Measurements from ENCODE around the gene CD177. TPM values are rescaled to one million over a fixed set of nuclear protein-coding genes. Genes with fewer than 3 reads are reported as not detected.
"Not testable (repeated sequence)": the region's sequence is repeated elsewhere in the genome, so short reads cannot be mapped to it uniquely, and the experiment has no call there.

Gene CD177
- total RNA-seq, 1 donor from 2014 or later: 0.38 TPM

DNA sequence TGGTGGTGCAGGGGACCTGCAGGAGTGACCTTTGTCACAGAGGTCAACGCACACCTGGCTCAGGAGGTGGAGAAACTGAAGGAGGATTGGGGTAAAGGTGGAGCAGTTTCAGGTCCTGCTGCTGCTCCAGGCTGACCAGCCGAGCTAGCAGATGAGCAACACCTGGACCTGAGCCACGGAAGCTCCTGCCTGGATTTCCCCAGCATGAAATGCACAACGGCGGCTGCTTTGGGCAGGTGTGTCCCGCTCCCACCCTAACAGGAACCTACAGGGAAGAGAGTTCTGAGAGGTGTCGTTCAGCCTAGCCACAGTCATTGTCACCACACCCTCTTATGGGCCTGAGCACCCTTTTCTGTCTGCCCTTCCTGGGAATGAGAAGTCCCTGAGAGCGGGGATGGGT lies 15.7 kb upstream of the CD177 start:
- Mint-ChIP-seq H3K9me3 (ENCODE audit: unreplicated experiment) (peaks cover 9% of the 10 kb centered on the region), H3K4me3 (ENCODE audit: unreplicated experiment) (no peak overlapping the region), H3K27me3 (ENCODE audit: unreplicated experiment) (peaks cover 3% of the 10 kb centered on the region), H3K36me3 (ENCODE audit: low read depth, unreplicated experiment) (peaks cover 11% of the 10 kb centered on the region), H3K4me1 (ENCODE audit: unreplicated experiment) (no peaks in the 10 kb centered on the region), H3K27ac (ENCODE audit: unreplicated experiment) (no peak overlapping the region)
- DNase-seq (ENCODE audit: low spot score): no peak
- TF ChIP-seq, protein P1, sequence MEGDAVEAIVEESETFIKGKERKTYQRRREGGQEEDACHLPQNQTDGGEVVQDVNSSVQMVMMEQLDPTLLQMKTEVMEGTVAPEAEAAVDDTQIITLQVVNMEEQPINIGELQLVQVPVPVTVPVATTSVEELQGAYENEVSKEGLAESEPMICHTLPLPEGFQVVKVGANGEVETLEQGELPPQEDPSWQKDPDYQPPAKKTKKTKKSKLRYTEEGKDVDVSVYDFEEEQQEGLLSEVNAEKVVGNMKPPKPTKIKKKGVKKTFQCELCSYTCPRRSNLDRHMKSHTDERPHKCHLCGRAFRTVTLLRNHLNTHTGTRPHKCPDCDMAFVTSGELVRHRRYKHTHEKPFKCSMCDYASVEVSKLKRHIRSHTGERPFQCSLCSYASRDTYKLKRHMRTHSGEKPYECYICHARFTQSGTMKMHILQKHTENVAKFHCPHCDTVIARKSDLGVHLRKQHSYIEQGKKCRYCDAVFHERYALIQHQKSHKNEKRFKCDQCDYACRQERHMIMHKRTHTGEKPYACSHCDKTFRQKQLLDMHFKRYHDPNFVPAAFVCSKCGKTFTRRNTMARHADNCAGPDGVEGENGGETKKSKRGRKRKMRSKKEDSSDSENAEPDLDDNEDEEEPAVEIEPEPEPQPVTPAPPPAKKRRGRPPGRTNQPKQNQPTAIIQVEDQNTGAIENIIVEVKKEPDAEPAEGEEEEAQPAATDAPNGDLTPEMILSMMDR (IDR thresholded peaks at IDR 0.05; ENCODE audit: unreplicated experiment): no peak

DNA sequence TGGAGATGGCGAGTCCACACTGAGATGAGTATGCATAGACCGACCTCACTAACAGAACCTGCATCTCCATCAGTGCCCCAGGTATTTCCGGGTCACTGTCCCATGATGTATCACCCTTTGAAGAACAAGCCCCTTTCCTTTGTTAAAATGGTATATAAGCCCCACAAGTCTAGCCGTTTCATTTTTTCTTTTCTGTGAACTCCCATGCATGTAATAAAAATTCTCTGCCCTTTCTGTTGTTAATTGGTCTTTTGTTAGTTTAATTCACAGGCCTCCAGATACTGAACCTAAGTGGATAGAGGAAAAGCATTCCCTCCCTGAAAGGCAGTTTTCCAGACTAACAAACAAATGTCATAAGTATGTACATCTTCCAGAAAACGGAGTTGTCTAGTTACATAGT lies 15.0 kb upstream of the CD177 start:
- no peak for DNase-seq (ENCODE audit: low spot score)
- Mint-ChIP-seq H3K4me3 (ENCODE audit: unreplicated experiment) (no peak overlapping the region), H3K9me3 (ENCODE audit: unreplicated experiment) (peaks cover 9% of the 10 kb centered on the region), H3K27me3 (ENCODE audit: unreplicated experiment) (peaks cover 5% of the 10 kb centered on the region), H3K4me1 (ENCODE audit: unreplicated experiment) (no peaks in the 10 kb centered on the region), H3K36me3 (ENCODE audit: low read depth, unreplicated experiment) (peaks cover 14% of the 10 kb centered on the region), H3K27ac (ENCODE audit: unreplicated experiment) (no peak overlapping the region)
- TF ChIP-seq, protein P1 (IDR thresholded peaks at IDR 0.05; ENCODE audit: unreplicated experiment): no peak

DNA sequence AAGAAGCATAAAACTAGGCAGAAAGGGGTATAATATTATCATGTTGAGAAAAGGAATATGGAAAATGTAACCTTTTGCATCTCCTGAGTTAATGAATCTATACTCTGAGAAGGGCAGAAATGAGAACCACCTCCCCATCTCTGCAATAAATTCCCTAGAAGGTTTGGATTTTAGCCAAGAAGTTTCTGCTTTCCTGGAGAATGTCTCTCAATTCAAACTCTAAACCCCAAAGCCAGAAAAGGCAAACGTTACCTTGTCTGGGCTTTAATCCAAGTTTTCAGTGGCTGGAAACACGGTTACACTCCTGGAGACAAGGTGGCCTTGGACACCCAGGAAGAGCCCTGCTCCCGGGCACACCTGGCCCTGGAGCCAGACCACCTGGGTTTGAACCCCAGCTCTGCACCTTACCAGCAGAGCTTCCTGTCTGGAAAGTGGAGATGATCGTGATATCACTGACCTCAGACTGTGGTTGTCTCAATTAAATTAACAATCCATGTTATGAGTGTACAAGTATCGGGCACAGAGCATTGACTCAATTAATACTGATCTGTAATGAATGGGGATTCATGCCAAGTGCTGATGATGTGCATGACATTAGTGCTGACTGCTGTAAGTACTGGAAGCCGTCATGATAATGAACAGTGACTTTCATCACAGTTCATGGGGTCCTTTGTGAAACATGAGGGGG lies 14.1 kb upstream of the CD177 start:
- H3K4me3 Mint-ChIP-seq (ENCODE audit: unreplicated experiment); H3K27ac Mint-ChIP-seq (ENCODE audit: unreplicated experiment): not testable (repeated sequence)

DNA sequence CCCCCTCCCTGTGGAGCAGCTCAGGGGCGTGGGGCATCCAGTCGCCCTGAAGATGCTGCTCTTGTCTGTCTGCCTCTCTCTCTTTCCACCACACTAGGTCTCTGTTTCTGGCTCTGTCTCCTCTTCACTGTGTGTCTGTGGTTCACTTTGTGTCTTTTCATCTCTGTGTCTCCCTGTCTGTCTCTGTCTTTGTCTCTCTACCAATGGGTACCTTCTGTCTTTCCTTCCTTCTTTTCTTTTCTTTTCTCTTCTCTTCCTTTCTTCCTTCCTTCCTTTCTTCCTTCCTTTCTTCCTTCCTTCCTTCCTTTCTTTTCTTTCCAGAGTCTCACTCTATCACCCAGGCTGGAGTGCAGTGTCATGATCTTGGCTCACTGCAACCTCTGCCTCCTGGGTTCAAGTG lies 13.4 kb upstream of the CD177 start:
- H3K9me3 Mint-ChIP-seq (ENCODE audit: unreplicated experiment); DNase-seq (ENCODE audit: low spot score); H3K27me3 Mint-ChIP-seq (ENCODE audit: unreplicated experiment); H3K27ac Mint-ChIP-seq (ENCODE audit: unreplicated experiment); H3K4me3 Mint-ChIP-seq (ENCODE audit: unreplicated experiment); H3K4me1 Mint-ChIP-seq (ENCODE audit: unreplicated experiment): not testable (repeated sequence)
- H3K36me3 Mint-ChIP-seq (ENCODE audit: low read depth, unreplicated experiment): peaks cover 15% of the 10 kb centered on the region

More for the DNA sequence above, 14.1 kb upstream of the CD177 start:
- not testable (repeated sequence) for H3K4me1 Mint-ChIP-seq (ENCODE audit: unreplicated experiment); H3K9me3 Mint-ChIP-seq (ENCODE audit: unreplicated experiment); H3K27me3 Mint-ChIP-seq (ENCODE audit: unreplicated experiment); DNase-seq (ENCODE audit: low spot score)
- H3K36me3 Mint-ChIP-seq (ENCODE audit: low read depth, unreplicated experiment): peaks cover 15% of the 10 kb centered on the region

DNA sequence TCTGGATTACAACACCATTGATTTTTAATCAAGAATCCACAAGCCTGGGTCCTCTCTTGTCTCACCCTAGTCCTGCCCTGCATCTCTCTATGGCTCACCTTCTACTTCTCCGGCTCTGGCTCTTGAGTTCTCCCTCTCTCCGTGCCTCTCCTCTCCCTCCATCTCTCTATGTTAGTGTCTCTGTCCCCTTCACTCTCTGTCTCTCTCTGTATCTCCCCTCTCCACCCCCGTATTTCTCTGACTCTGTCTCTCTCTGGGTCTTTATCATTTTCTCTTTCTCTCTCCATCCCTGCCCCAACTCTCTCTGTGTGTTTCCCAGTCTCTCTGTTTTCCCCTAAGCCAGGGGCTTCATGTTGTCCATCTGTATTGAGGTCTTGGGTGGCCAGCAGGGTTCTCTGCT lies 12.4 kb upstream of the CD177 start:
- H3K9me3 Mint-ChIP-seq (ENCODE audit: unreplicated experiment); H3K27ac Mint-ChIP-seq (ENCODE audit: unreplicated experiment); H3K4me3 Mint-ChIP-seq (ENCODE audit: unreplicated experiment); DNase-seq (ENCODE audit: low spot score); H3K27me3 Mint-ChIP-seq (ENCODE audit: unreplicated experiment); H3K4me1 Mint-ChIP-seq (ENCODE audit: unreplicated experiment): not testable (repeated sequence)
- H3K36me3 Mint-ChIP-seq (ENCODE audit: low read depth, unreplicated experiment): peaks cover 15% of the 10 kb centered on the region

DNA sequence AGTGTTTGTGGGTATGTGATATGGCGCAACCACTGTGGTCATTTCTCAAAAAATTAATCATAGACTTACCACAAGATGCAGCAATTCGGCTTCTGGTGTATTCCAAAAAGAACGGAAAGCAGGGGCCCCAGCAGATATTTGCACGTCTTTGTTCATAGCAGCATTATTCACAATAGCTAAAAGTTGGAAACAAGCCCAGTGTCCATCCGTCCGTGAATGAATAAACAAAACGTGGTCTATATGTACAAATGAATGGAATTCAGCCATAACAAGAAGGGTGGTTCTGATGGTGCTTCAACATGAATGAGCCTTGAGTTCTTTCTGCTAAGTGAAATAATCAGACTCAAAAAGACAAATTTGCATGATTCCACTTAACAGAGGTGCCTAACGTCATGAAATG lies 11.4 kb upstream of the CD177 start:
- not testable (repeated sequence) for H3K27ac Mint-ChIP-seq (ENCODE audit: unreplicated experiment); H3K27me3 Mint-ChIP-seq (ENCODE audit: unreplicated experiment); H3K4me3 Mint-ChIP-seq (ENCODE audit: unreplicated experiment); H3K4me1 Mint-ChIP-seq (ENCODE audit: unreplicated experiment); DNase-seq (ENCODE audit: low spot score); H3K9me3 Mint-ChIP-seq (ENCODE audit: unreplicated experiment)
- H3K36me3 Mint-ChIP-seq (ENCODE audit: low read depth, unreplicated experiment): peaks cover 14% of the 10 kb centered on the region

DNA sequence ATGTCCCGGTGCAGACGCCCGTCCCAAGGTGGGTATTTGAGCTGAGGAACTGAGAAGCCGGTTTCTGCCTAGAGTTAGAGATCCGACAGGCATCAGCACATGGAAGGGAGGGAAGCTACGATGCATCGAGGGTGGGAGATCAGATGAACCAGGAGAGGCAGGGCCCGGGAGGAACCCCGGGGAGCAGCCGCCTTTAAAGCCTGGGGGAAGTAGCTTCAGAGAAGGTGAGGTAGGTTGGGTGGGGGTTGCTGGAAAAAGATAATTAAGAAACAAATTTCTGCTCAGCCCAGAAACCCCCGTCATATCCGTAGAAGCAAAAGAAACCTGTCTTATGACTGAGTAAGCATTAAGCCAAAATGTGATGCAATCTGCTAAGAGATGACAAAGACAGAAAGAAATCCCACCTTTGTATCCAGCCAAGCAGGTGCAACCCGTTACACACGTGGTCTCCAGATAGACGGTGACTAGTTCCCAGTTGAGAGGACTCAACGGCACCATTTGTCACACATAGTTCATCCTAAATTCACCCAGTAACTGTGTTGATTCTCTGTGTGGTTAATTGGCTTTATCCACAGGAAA lies 9.1 kb upstream of the CD177 start:
- not testable (repeated sequence) for H3K9me3 Mint-ChIP-seq (ENCODE audit: unreplicated experiment); H3K4me1 Mint-ChIP-seq (ENCODE audit: unreplicated experiment); H3K4me3 Mint-ChIP-seq (ENCODE audit: unreplicated experiment); H3K27me3 Mint-ChIP-seq (ENCODE audit: unreplicated experiment); DNase-seq (ENCODE audit: low spot score); H3K27ac Mint-ChIP-seq (ENCODE audit: unreplicated experiment)
- H3K36me3 Mint-ChIP-seq (ENCODE audit: low read depth, unreplicated experiment): peaks cover 13% of the 10 kb centered on the region

DNA sequence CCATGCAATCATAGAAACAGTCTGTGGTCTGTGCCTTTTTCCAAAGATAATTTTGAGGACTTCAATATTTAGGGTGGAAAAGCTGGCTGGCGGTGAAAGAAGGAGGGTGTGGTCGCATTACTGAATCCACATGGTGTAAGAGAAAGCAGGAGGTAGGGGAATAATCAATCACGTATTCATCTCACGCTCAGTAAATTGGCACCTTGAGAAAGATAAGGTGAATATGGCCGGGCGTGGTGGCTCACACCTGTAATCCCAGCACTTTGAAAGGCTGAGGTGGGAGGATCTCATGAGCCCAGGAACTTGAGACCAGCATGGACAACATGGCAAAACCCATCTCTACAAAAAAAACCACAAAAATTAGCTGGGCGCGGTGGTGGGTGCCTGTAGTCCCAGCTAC lies 3.7 kb upstream of the CD177 start:
- H3K4me3 Mint-ChIP-seq (ENCODE audit: unreplicated experiment); DNase-seq (ENCODE audit: low spot score); H3K4me1 Mint-ChIP-seq (ENCODE audit: unreplicated experiment); H3K27ac Mint-ChIP-seq (ENCODE audit: unreplicated experiment); H3K9me3 Mint-ChIP-seq (ENCODE audit: unreplicated experiment); H3K27me3 Mint-ChIP-seq (ENCODE audit: unreplicated experiment): not testable (repeated sequence)
- peaks cover 12% of the 10 kb centered on the region for H3K36me3 Mint-ChIP-seq (ENCODE audit: low read depth, unreplicated experiment)

Measured in endothelial cell (in vitro differentiated cells).